Measurements from ENCODE around the gene TXNDC11.
"Not testable (repeated sequence)": the region's sequence is repeated elsewhere in the genome, so short reads cannot be mapped to it uniquely, and the experiment has no call there.

Gene TXNDC11

DNA sequence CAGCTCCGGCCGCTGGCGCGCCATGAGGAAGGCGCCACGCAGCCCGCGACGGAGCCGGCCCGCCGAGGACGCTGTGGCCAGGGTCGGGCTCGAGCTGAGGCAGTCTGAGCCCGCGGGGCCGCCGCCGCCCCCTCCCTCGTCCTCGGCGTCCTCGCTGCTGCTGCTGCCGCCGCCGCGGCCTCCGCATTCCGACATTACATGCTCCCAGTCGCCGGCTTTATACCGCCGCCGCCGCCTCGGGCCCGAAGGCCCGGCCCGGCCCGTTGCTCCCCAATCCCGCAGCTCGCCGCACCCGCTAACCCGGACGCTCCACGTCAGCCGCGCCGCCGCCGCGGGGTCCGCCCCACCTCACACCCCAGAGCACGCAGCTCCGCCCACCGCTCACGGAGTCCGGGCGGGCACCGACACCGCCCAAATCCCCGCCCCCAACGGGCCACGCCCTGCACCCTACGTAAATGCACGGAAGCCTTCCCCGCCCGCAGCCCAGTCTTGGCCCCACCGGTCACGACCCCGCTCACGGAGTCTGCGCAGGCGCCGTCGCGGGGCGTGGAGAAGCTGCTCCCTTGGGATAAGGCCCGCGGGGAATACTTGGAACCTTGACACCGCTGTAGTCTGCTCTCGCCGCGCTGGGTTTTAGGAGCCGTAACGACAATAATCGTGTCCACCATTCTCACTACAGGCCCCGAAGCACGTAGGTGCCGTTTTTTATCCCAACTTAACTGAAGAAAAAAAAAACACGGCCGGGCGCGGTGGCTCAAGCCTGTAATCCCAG, at the start of gene TXNDC11:
Gene TXNDC11, minus strand, starts transcription at position 322 of the 772 bp plus-strand sequence. Its CDS starts 127 bp downstream, at position 195.
- DNase-seq (ENCODE audit: low read depth in 3 of 3) = peak; percentile 97 to 99 (median 98)

GRCh38 chr16:11791144-11791828, 48.6 kb upstream of the TXNDC11 start:
- no peak for DNase-seq (ENCODE audit: low read depth in 3 of 3)

- no peak for DNase-seq (ENCODE audit: low read depth in 3 of 3)
These were observed 46.3 kb upstream of the TXNDC11 start for GRCh38 chr16:11788914-11789313.

DNA sequence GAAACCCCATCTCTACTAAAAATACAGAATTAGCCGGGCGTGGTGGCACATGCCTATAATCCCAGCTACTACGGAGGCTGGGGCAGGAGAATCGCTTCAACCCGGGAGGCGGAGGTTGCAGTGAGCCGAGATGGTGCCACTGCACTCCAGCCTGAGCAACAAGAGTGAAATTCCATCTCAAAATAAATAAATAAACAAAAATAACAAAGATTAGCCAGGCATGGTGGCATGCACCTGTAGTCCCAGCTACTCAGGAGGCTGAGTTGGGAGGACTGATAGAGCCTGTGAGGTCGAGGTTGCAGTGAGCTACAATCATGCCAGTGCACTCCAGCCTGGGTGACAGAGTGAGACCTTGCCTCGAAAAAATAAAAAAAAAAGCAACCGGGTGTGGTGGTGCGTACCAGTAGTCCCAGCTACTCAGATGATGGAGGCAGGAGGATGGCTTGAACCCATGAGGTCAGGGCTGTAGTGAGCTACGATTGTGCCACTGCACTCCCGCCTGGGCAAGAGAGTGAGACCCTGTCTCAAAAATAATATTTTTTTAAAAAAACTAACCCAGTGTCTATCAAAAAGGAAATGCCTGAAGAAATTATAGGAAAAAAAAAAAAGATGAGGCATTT, 42.4 kb upstream of the TXNDC11 start:
- DNase-seq (ENCODE audit: low read depth in 3 of 3) = not testable (repeated sequence)

DNA sequence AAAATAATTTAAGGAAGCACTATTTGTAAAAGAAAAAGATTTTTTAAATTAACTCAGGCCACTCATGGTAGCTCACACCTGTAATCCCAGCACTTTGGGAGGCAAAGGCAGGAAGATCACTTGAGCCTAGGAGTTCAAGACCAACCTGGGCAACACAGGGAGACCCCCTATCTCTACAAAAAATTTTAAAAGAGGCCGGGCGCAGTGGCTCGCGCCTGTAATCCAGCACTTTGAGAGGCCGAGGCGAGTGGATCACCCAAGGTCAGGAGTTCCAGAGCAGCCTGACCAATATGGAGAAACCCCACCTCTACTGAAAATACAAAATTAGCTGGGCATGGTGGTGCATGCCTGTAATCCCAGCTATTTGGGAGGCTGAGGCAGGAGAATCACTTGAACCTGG, 41.7 kb upstream of the TXNDC11 start:
- not testable (repeated sequence) for DNase-seq (ENCODE audit: low read depth in 3 of 3)

GRCh38 chr16:11784038-11784369, 41.3 kb upstream of the TXNDC11 start:
- no peak for DNase-seq (ENCODE audit: low read depth in 3 of 3)

- DNase-seq (ENCODE audit: low read depth in 3 of 3) = peak in 1 of 3 experiments; percentile 39
These were observed 40.8 kb upstream of the TXNDC11 start for GRCh38 chr16:11783319-11784037.

- no peak for DNase-seq (ENCODE audit: low read depth in 3 of 3)
These were observed 39.1 kb upstream of the TXNDC11 start for GRCh38 chr16:11781773-11782172.

DNA sequence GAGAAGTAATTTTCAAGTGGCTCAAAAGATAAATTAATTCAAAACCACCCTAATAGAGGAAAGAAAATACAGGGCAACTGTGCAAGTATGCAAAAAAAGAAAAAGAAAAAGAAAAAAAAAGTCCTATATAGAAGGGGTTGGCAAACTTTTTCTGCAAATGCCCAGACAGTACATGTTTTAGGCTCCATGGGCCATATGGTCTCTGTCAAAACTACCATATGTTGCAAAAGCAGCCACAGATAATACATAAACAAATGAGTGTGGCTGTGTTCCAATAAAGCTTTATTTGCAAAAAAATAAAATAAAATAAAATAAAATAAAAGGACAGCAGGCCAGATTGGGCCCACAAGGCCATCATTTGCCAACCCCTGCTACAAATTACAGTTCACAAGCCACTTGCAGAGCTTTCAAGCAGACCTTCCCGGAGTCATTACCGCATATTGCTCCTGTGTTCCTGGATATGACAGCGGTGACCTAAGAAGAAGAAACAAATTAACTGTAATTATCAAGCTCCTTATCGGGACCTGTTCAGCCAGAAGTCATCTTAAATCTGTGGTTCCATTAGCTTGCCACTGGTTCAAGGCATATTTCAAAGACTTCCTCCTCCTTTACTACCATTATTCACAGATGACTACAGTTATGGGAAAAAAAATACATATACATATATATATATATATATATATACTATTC, 38.5 kb upstream of the TXNDC11 start:
- no peak for DNase-seq (ENCODE audit: low read depth in 3 of 3)

- no peak for DNase-seq (ENCODE audit: low read depth in 3 of 3)
These were observed 36.4 kb upstream of the TXNDC11 start for GRCh38 chr16:11779074-11779473.

GRCh38 chr16:11774065-11774626, 31.5 kb upstream of the TXNDC11 start:
- DNase-seq (ENCODE audit: low read depth in 3 of 3) = no peak

- no peak for DNase-seq (ENCODE audit: low read depth in 3 of 3)
These were observed 26.2 kb upstream of the TXNDC11 start for GRCh38 chr16:11768849-11769248.

DNA sequence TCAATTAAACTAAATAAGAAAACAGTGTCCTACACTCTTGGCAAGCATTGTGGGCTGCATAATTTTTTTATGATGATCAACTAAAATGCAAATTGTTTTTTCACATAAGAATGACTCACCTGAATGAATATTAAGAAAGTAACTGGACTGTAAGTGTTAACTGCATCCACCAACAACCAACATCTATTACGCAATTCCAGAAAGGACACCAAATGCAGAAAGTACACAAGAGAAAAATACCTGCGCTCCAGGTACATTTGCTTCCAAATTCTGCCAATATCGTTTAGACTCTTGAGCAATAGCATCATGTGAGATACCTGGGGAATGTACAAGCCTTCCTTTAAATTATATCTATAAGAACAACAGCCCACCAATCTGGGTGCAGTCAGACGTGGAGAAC, 19.8 kb upstream of the TXNDC11 start:
- DNase-seq (ENCODE audit: low read depth in 3 of 3) = no peak

GRCh38 chr16:11759997-11760396, 17.3 kb upstream of the TXNDC11 start:
- DNase-seq (ENCODE audit: low read depth in 3 of 3) = no peak

DNA sequence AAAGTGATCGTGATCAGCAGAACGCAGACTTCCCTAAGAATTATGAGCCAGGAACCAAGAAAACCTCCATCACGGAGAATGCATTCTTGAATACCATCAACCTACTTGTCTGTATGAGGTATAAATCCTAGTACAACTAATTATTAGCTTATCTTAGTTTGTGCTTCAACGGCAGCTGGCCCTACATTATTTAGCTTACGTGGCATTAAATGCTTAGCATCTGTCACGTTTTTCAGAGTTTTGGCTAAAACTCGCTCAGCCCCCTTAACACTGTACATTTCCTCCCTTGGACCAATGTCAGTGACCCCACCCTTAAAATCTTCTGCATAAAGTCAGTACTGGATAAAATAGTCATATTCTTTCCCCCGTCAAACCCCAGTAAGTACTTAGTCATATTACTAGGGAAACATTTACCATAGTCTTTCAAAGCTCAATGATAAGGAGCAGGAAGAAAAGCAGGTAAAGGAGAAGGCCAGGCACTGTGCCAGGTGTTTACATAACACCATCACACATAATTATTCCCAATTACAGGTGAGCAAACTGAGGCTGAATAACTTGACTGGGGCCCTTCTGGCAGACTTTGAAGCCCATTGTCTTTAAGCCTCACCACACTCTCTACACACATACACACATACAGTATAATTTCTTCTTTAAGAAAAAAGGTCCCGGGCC, 16.6 kb upstream of the TXNDC11 start:
- no peak for DNase-seq (ENCODE audit: low read depth in 3 of 3)

DNA sequence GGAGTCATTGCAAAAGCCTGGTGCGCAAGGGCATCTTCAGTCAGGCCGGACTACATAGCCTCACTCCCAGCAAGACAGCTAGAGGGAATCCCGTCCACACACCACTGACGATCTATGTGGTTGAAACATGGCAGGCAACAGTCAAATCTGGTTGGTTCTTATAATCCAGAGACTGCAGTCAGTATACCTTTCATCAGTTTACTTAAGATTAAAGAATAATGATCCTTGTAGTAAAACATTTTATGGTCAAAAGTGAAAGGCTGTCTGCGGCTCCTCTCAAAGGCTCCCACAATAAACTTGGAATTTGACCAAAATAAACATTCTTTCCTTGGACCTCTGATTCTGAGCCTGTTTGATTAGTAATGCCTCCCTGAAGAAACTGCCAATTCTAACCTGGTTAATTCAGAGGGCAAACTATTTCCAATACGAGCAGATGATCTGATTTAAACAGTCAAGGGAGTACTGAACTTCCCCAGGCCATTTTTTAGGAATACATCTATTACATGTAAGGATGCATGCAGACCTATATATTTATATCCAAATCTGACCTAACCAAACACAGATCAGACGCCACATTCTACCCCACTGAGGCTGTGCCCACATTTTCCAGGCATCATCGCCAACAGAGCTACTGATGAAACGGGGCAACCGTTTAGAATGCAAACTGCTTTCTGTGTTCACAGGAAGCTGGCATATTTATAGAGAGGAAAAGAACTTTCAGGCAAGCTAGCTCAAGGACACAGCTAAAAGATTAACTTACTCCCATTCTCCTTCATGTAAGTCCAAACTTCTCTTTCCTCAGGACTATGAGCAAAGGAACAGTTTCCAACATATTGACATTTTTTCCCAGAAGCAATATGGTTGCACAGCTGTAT, 15.3 kb upstream of the TXNDC11 start:
- no peak for DNase-seq (ENCODE audit: low read depth in 3 of 3)

DNA sequence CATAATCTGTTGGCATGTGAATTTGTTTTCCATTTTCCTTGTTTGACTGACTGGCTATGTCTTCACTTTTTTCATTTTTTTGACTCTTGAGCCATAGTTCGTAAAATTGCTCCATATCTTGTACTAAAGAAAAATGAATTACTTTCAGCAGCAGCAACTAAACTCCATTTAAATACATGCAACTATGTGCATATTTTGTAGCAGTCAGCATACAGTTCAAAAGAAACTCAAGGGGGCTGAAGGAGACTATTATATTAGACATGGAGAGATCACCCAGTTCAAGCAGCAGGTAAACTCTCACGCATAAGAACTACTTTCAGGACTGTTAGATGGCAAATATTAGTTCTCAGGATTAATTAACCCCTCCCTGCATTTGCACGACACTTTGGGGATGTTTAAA, 13.6 kb upstream of the TXNDC11 start:
- DNase-seq (ENCODE audit: low read depth in 3 of 3) = no peak

- DNase-seq (ENCODE audit: low read depth in 3 of 3) = no peak
These were observed 12.5 kb upstream of the TXNDC11 start for GRCh38 chr16:11755022-11755760.

DNA sequence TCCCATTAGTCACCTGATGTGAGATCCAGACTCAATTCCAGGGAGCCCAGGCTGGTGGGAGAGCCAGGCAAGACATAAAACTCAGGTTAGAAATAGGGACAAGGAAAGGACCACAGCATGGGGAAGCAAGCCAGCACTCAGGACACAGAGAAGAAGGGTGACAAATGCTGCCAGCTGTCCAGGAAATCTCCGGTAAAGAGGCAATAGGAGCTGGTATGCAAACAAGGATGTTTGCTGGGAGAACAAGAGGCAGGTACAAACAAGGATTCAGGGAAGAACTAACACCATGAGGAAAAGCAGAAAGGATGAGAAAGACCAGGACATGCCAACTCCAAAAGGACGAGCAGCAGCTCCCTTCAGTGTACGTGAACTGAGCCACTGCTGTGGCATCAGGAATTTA, 10.2 kb upstream of the TXNDC11 start:
- DNase-seq (ENCODE audit: low read depth in 3 of 3) = no peak
